Stimulated activated naive B cell treated with anti-CD40 and anti-IgM and Interleukin-4, amounts not matched to agents 10 μg/mL and 1 μg/mL and 100 μg/mL, for 72 hours (primary cell): ENCODE data around the gene SMTNL1.

Source experiments
- ATAC-seq, 2 donors: fragments of 150-1000 bp; cut with Tn5 transposase; replicated peaks; 2 replicates each; pipeline ENCODE4 v1.10.0; 2021; ENCODE audit warnings: moderate library complexity in 1 of 2
- DNase-seq: peaks from one replicate; pipeline ENCODE4 v3.0.0; 2021
- H3K27ac Mint-ChIP-seq: one replicate; pipeline ENCODE4 v1.8.0; 2022; ENCODE audit warnings: mild to moderate bottlenecking, mixed read lengths
- H3K27me3 Mint-ChIP-seq, 2 donors: one replicate each; pipeline ENCODE4 v1.8.0; 2022; ENCODE audit warnings: mixed read lengths in 2 of 2
- H3K36me3 Mint-ChIP-seq, 2 donors: one replicate each; pipeline ENCODE4 v1.8.0; 2022; ENCODE audit warnings: mixed read lengths in 2 of 2, mild to moderate bottlenecking in 1 of 2
- H3K4me1 Mint-ChIP-seq, 2 donors: one replicate each; pipeline ENCODE4 v1.8.0; 2022; ENCODE audit warnings: mixed read lengths in 2 of 2, mild to moderate bottlenecking in 1 of 2
- H3K4me3 Mint-ChIP-seq, 2 donors: one replicate each; pipeline ENCODE4 v1.8.0; 2022; ENCODE audit warnings: mild to moderate bottlenecking in 2 of 2, mixed read lengths in 2 of 2, moderate library complexity in 1 of 2
- H3K9me3 Mint-ChIP-seq, 2 donors: one replicate each; pipeline ENCODE4 v1.8.0; 2022; ENCODE audit warnings: mixed read lengths in 2 of 2, mild to moderate bottlenecking in 1 of 2

The SMTNL1 gene, protein sequence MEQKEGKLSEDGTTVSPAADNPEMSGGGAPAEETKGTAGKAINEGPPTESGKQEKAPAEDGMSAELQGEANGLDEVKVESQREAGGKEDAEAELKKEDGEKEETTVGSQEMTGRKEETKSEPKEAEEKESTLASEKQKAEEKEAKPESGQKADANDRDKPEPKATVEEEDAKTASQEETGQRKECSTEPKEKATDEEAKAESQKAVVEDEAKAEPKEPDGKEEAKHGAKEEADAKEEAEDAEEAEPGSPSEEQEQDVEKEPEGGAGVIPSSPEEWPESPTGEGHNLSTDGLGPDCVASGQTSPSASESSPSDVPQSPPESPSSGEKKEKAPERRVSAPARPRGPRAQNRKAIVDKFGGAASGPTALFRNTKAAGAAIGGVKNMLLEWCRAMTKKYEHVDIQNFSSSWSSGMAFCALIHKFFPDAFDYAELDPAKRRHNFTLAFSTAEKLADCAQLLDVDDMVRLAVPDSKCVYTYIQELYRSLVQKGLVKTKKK

DNA sequence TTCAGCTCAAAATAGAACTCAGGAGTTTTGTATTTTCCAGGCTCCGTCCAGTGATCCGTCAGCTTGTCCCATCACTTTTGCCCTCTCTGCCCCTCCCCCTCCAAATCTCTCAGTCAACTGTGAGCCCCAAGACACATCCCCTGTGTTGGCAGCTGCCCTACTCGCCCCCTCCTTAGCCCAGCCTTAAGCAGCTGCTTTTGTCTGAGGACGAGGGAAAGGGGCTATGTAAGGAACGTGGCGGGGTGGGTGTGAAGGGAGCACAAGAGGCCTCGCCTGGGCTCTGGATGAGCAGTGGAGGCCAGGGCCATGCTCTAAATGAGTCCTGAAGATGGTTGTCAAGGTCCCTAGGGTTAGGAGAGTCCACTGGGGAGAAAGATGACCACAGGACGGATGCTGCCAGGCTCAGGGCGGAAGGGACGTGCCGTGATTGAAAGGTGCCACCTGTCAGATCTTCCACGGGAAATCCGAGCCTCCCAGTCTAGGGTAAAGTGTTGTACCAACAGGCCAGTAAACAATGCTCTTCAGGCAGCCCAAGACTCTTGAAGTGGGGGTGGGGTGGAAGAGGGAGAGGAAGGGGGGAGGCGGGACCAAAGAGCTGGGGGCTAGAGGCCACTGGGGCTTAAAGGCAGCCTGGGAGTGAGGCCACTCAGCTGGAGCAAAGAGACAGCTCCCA is at the start of gene SMTNL1:
SMTNL1 (plus strand) TSS at position 649 of the 673 bp plus-strand sequence. CDS start 5,048 bp downstream, outside the sequence.
- Mint-ChIP-seq H3K4me3 (no peak within 1 kb of the TSS), H3K4me1 (no peaks in the 10 kb centered on the region), H3K27me3 (no peaks in the 10 kb centered on the region), H3K9me3 (no peaks in the 10 kb centered on the region), H3K36me3 (peaks cover 2 to 15% of the 10 kb centered on the region in 2 donors), H3K27ac (no peak within 1 kb of the TSS)
- no peak for DNase-seq
- no peak for ATAC-seq

DNA sequence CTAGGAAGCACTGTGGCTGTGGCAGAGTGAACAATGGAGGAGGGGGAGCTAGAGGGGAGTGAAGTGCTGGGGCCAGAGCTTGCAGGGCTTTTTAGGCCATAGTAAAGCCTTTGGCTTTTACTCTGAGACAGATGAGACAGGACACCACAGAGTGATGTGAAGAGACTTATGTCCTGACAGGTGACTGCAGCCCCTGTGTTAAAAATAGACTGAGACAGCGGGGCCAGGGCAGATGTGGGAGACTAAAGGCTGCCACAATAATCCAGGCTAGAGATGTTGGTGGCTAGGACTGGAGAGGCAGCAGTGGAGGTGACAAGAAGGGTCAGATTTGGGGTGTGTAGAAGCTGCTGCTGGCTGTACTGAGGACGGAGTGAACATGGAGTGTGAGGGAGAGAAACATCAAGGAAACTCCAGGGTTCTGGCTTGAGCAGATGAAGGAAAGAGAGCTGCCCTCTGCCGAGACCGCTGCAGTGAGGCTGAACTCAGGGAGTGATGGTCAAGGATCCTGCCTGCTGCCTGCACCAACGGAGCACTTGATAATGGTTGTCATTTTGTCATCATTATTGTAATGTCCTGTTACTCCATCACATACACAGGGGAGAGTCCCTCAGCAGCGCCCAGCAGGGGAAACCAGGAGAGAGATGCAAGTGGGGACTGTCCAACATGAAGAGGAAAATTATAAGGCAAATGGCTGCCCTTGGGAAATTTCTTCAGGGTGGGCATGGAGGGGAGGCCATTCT is 49.3 kb upstream of the SMTNL1 start:
- DNase-seq: no peak
- H3K27ac Mint-ChIP-seq: no peak overlapping the region
- no peak overlapping the region for H3K4me3 Mint-ChIP-seq
- H3K9me3 Mint-ChIP-seq: no peaks in the 10 kb centered on the region
- peaks cover 13 to 23% of the 10 kb centered on the region in 2 donors for H3K4me1 Mint-ChIP-seq
- no peak for ATAC-seq
- peaks cover 8 to 17% of the 10 kb centered on the region in 2 donors for H3K36me3 Mint-ChIP-seq
- no peaks in the 10 kb centered on the region for H3K27me3 Mint-ChIP-seq

DNA sequence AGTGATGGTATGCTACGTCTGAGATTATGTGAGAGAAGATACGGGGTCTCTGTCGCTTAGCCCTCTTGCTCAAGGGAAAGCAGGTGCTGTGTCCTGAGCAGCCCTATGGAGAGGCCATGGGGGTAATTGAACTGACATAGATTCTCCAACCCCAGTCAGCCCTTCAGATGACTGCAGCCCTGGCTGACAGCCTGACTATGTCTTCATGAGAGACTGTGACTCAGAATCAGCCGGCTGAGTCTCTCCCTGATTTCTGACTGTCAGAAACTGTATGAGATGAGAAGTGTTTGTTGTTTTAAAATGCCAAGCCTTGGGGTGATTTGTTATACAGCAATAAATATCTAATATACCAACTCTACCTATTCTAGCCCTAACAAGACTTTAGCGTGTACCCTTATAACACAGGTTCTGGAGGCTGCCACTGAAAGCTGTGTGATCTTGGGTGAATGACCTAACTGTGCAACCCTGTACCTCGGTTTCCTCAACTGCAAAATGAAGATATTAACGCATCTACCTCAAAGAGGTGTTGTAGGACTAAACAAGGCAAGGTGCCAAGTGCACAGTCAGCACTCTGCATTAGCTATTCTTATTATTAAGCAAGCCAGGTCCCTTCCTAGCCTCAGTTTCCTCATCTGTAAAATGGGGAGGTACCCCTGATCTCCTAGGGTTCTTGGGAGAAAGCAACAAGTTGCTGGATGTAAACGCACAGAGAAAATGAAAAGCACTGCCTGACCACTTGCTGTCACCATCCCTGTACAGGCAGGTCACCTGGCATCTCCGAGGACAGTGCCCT is 46.7 kb upstream of the SMTNL1 start:
- Mint-ChIP-seq H3K27me3 (no peaks in the 10 kb centered on the region), H3K9me3 (no peaks in the 10 kb centered on the region), H3K36me3 (peaks cover 7 to 15% of the 10 kb centered on the region in 2 donors), H3K4me1 (peaks cover 3 to 5% of the 10 kb centered on the region in 2 donors), H3K27ac (no peak overlapping the region), H3K4me3 (no peak overlapping the region)
- no peak for ATAC-seq
- no peak for DNase-seq

DNA sequence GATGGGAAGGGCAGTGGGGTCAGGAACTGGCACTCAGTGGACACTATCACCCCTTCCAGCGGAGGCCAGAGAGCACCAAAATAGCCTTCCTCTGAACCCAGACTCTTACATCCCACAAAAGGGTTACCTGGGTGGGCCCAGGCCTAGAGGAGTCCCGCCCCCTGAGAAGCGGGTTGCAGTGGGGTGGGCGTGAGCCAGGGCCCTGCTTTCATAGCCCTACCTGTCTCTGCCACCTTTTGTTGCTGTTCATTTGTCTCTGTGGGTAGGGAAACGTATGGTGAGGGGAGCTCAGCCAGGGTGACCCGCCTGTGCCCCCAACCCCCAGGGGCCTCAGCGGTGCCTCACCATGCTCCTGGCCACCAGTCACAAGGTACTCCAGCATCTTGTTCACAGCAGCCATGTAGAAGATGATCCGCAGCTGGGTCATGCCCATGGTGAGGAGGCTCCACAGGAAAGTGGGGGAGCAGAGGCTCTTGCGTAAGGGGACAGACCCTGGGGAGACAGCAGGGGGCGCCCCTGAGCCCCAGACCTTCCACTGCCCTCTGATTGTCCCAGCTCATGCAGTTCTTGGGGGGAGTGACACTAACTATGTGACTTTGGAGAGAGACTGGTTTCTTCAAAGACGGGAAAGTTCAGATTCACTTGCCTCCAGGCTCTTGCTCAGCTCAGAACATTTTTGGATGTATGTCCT is 45.9 kb upstream of the SMTNL1 start:
- Mint-ChIP-seq H3K27ac (no peak overlapping the region), H3K4me1 (peaks cover 0 to 3% of the 10 kb centered on the region in 2 donors), H3K4me3 (no peak overlapping the region), H3K36me3 (peaks cover 7 to 14% of the 10 kb centered on the region in 2 donors), H3K9me3 (no peaks in the 10 kb centered on the region), H3K27me3 (no peaks in the 10 kb centered on the region)
- ATAC-seq (peak; percentile 66 to 70), DNase-seq (peak; percentile 9)

DNA sequence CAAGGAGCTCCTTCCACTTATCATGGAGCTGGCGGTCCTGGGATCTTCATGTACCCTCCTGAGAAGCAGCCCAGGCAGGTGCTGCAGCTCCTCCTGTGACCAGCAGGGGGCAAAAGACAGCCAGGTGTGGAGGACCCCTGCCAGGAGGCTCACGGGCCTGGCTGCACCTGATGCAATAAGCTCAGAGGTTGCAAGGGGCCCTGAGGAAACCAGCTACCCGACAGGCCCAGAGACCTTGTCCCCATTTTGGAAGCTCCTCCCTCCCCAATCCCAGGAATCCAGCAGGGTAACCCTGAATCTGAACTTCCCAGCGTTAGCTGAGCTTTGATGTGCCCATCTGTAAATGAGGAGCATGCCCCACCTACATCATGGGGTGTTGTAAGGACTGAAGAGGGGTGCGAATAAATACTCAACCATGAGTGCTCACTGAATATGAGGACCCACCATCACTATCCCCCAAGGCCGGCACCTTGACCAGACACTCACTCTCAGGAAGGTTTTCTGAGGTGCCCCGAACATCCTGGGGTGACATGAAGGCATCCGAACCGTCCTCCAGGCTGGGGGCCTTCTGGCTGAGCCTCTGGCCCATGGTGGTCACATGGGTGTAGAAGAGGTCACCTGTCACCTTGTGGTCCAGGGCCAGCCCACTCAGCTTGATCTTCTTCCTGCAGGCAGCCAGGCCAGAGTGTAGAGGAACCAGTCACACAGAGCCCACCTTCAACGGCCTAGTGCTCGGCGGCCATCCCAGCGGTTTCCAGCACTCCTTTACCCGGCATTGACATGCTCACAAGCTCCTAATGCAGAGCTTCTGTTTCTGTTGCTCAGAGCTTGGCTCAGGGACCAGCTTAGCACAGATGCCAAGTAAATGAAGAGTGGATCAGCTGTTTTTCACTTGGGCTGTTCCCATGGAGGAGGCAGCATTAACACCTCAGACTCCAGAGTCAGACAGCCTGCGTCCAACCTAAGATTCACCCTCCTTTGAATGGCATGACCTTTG is 43.6 kb upstream of the SMTNL1 start:
- Mint-ChIP-seq H3K4me1 (peaks cover 0 to 3% of the 10 kb centered on the region in 2 donors), H3K36me3 (peaks cover 4 to 5% of the 10 kb centered on the region in 2 donors), H3K9me3 (no peaks in the 10 kb centered on the region), H3K27ac (no peak overlapping the region), H3K27me3 (no peaks in the 10 kb centered on the region), H3K4me3 (no peak overlapping the region)
- peak; percentile 33 for DNase-seq
- peak; percentile 82 to 87 for ATAC-seq

DNA sequence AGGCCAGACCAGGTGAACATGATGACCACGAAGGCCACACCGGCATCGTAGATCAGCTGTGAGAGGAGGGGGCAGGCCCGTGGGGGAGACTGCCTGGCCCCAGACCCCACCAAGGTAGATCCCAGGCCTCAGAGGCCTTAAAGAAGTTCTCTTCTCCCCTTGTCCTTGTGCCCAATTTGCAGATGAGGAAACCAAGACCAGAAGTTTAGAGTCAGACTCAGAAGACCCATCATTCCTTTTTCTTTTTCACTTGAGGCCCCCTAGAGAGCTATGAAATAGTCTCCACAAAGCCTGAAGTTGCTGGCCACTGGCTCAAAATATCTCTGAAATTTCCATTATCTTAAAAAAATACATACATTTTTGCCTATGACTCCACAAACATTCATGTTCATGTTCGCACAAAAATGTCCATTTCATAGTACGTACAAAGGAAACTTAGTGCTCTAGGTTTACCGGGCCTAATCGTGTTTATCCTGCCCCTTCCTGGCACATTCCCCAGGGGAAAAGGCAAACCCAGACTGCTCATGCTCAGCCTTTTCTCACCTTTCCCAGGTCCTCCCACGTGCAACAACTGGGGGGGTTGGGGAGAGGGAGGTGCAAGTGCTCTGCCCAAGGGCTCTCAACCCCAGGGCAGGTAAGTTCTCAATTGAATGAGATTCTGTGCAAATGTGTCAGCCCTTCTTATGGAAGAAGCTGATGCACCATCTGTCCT is 41.1 kb upstream of the SMTNL1 start:
- no peak for DNase-seq
- Mint-ChIP-seq H3K9me3 (no peaks in the 10 kb centered on the region), H3K27ac (no peak overlapping the region), H3K4me1 (peaks cover 7 to 11% of the 10 kb centered on the region in 2 donors), H3K4me3 (no peak overlapping the region), H3K36me3 (peaks cover 1 to 6% of the 10 kb centered on the region in 2 donors), H3K27me3 (no peaks in the 10 kb centered on the region)
- no peak for ATAC-seq

DNA sequence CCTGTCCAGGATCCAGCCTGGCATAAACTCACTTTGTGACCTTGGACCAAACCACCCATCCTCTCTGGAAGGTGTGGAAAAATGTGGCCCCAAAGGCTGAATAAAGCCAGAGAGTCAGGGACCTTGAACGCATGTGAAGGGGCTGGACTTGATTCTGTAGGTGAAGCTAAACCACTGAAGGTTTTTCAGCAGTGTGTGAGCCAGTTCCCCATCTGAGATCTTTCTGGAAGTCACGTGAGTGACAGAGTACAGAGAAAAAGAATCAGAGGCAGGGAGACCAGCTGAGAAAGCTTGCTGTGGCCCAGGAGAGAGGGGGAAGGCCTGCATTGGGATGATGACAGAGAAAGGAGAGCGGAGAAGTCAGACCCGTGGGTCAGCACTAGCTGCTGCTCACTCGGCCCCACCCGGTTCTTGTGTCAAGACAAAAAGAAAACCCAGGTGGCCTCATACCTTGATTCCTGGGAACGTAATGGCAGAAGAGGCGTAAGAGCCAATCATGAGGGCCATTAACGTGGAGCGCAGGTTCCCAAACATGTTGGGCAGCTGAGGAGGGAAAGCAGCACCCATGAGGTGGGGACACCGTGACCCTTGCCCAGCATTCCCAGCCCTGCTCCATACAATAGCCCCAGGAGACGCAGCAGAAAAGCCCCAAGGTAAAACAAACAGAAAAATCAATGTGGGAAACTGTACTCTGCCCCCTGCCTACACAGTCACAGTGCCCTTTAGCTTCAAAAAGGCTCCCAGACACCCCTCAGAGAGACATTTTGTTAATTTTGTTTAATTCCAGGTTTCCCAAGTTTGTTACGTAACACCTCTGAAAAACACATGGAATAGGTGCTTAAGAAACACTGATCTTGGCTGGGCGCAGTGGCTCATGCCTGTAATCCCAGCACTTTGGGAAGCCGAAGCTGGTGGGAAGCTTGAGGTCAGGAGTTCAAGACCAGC is 39.8 kb upstream of the SMTNL1 start:
- DNase-seq: no peak
- Mint-ChIP-seq H3K27ac (no peak overlapping the region), H3K4me3 (no peak overlapping the region), H3K9me3 (no peaks in the 10 kb centered on the region), H3K27me3 (no peaks in the 10 kb centered on the region), H3K36me3 (peaks cover 0 to 6% of the 10 kb centered on the region in 2 donors), H3K4me1 (peaks cover 7 to 11% of the 10 kb centered on the region in 2 donors)
- no peak for ATAC-seq

DNA sequence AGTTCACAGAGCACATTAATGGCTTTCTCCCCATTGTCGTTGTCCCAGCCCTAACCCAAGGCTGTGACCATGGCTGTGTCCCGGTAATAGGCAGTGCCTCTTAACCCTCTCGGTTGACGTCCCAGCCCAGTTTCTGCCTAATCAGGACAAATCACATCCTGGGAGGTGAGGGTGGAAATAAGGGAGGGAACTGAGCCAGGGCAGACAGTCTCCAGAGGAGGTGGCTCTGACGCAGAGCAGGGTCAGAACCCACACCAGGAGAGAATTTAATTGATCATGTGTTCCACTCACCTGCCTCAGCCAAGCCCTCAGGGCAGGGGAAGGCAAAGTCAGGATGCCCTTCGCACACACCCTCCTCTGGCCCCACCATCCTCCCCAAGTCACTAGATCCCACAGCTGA is 38.9 kb upstream of the SMTNL1 start:
- H3K4me1 Mint-ChIP-seq: peaks cover 7 to 10% of the 10 kb centered on the region in 2 donors
- peaks cover 0 to 6% of the 10 kb centered on the region in 2 donors for H3K36me3 Mint-ChIP-seq

DNA sequence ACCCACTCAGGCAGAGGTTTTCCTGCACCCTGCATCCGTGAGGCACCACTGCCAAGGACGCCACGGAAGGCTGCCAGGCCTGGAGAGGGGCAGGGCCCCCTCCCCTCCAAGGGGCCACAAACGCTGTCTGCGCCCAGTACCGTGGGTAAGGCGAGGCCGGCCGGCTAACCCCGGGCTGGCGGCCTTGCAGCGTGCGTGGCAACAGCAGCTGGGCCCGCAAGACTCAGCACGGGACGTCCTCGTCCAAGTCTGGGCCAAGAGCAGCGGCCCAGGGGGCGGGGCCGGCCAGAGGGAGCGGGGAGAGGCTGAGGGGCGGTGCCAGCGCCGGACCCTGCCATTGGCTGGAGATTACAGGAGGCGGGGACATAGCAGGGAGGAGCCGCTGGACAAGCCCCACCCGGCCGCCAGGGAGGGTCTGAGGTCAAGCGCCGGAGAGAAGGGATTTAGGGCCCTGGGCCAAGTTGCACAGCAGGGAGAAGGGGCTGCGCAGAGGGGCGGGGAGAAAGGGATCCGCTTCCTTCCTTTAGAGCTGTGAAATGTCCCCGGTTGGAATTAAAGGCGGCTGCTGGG is 37.9 kb upstream of the SMTNL1 start:
- ATAC-seq (peak; percentile 100), DNase-seq (peak; percentile 69)
- Mint-ChIP-seq H3K36me3 (peaks cover 0 to 6% of the 10 kb centered on the region in 2 donors), H3K9me3 (no peaks in the 10 kb centered on the region), H3K4me3 (peak overlapping the region; percentile 47 to 79), H3K27me3 (no peaks in the 10 kb centered on the region), H3K4me1 (peaks cover 7 to 8% of the 10 kb centered on the region in 2 donors), H3K27ac (no peak overlapping the region)

More for the DNA sequence above, 38.9 kb upstream of the SMTNL1 start:
- Mint-ChIP-seq H3K27me3 (no peaks in the 10 kb centered on the region), H3K4me3 (no peak overlapping the region), H3K27ac (no peak overlapping the region), H3K9me3 (no peaks in the 10 kb centered on the region)
- DNase-seq (no peak), ATAC-seq (no peak)

DNA sequence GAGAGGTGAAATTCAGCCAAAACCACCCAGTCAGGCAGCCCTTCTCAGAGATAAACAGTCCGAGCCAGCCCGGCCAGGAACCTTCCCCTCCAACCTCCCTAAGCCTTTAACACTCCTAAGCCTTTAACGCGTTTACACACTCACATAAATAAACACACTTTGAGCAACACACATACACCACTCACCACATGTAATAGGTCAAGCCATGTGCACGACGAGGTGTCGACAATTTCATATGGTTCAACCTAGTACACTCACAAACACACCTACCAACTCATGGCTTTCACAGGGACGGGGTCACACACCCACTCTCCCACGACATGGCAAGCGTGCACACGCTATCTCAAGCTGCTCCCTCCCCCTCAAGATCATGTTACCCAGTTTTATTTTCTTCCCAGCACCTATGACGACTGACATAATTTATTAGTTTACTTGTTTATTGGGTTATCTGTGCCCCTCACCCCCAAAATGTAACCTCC is 37.4 kb upstream of the SMTNL1 start:
- Mint-ChIP-seq H3K27ac (no peak overlapping the region), H3K4me3 (peak overlapping the region in 1 of 2 donors; percentile 79), H3K27me3 (no peaks in the 10 kb centered on the region), H3K36me3 (peaks cover 0 to 6% of the 10 kb centered on the region in 2 donors), H3K9me3 (no peaks in the 10 kb centered on the region), H3K4me1 (peaks cover 7 to 8% of the 10 kb centered on the region in 2 donors)
- ATAC-seq: peak in 1 of 2 donors; percentile 23
- no peak for DNase-seq

DNA sequence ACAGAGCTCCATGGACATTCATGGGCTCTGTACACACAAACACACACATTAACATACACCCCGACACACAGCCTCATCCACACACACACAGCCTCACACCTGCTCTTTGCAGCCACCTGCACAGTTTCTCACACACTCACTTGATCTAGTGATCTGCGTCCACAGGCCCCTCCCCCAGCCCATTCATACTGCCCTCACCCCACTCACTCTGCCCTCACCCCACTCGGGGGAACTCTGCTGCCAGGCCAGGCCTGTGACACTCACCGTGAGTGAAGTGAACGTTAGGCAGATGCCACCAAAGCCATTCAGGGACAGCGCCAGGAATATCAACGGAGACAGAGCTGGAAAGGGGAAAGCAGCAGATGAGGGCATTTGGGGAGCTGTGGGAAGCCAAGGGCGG is 36.9 kb upstream of the SMTNL1 start:
- no peak overlapping the region for H3K27ac Mint-ChIP-seq

More for the DNA sequence above, 36.9 kb upstream of the SMTNL1 start:
- no peak for ATAC-seq
- H3K27me3 Mint-ChIP-seq: no peaks in the 10 kb centered on the region
- H3K36me3 Mint-ChIP-seq: peaks cover 0 to 6% of the 10 kb centered on the region in 2 donors
- H3K4me3 Mint-ChIP-seq: no peak overlapping the region
- H3K4me1 Mint-ChIP-seq: peaks cover 7 to 8% of the 10 kb centered on the region in 2 donors
- H3K9me3 Mint-ChIP-seq: no peaks in the 10 kb centered on the region
- no peak for DNase-seq
